ENCODE data around the gene INTS11. TPM values are rescaled to one million over a fixed set of nuclear protein-coding genes. Genes with fewer than 3 reads are reported as not detected.

INTS11 gene
- total and polyA plus RNA-seq, 2 of the 13 experiments (the other 11 are each of a cell fraction or from before 2014, with no cell fraction given) = 52.8 to 94.8 TPM

- TF ChIP-seq ETV5 (CRISPR knock-in tag; IDR thresholded peaks at IDR 0.05; ENCODE audit: borderline replicate concordance) (0 out of 2 replicates have a peak, but pooled peaks have one; percentile 33), IRF2 (CRISPR knock-in tag; IDR thresholded peaks at IDR 0.05) (no peak), JUNB (CRISPR knock-in tag; IDR thresholded peaks at IDR 0.05; ENCODE audit: borderline replicate concordance) (no peak), MTF1 (CRISPR knock-in tag; IDR thresholded peaks at IDR 0.05) (no peak), FOXJ3 (CRISPR knock-in tag; IDR thresholded peaks at IDR 0.05; ENCODE audit: borderline replicate concordance) (no peak), ZHX2 (IDR thresholded peaks at IDR 0.05; ENCODE audit: low read depth) (no peak), ZHX2 (CRISPR knock-in tag; IDR thresholded peaks at IDR 0.05; ENCODE audit: borderline replicate concordance) (no peak), ZFYVE20 (CRISPR knock-in tag; IDR thresholded peaks at IDR 0.05; ENCODE audit: borderline replicate concordance, low read depth) (no peak), ATM (IDR thresholded peaks at IDR 0.05; ENCODE audit: borderline replicate concordance) (no peak), HMG20B (CRISPR knock-in tag; conservative IDR thresholded peaks at IDR 0.05) (no peak), ZBTB14 (CRISPR knock-in tag; IDR thresholded peaks at IDR 0.05) (0 out of 2 replicates have a peak, but pooled peaks have one; percentile 39), DRAP1 (CRISPR knock-in tag; IDR thresholded peaks at IDR 0.05) (no peak), MXD1 (CRISPR knock-in tag; IDR thresholded peaks at IDR 0.05) (no peak), FOXK2 (IDR thresholded peaks at IDR 0.05) (no peak), ZNF264 (CRISPR knock-in tag; IDR thresholded peaks at IDR 0.05) (no peak), RFXAP (CRISPR knock-in tag; IDR thresholded peaks at IDR 0.05; ENCODE audit: borderline replicate concordance) (no peak), NR2F1 (CRISPR knock-in tag; IDR thresholded peaks at IDR 0.05) (no peak), ERF (CRISPR knock-in tag; IDR thresholded peaks at IDR 0.05) (no peak), ZFP82 (CRISPR knock-in tag; IDR thresholded peaks at IDR 0.05; ENCODE audit: borderline replicate concordance) (no peak), TIGD3 (CRISPR knock-in tag; IDR thresholded peaks at IDR 0.05; ENCODE audit: borderline replicate concordance) (no peak)
Observed at GRCh38 chr1:1371746-1372711, 47.6 kb upstream of the INTS11 start (continued).
